ENCODE results near the gene DLGAP1.

DNA sequence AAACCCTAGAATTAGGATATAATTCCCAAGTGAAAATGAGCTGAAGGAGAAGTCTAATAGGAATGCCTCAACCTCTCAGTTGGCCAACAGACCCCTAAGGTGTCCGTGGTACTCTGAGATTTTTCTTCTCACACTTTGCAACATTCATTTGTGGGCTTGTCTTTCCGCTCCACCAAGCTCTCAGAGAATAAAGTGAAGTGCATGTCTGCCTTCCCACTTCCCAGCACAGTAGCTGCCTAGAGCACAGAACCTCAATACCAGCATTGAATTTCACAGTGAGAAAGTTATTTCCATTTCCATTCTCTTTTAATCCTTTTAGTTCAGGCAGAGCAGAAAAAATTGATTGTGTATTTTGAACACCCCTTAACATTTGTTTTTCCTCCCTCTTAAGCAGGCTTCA is 553.3 kb downstream of the DLGAP1 start:
- no peak for TF ChIP-seq SIN3A (IDR thresholded peaks at IDR 0.05; ENCODE audit: low read depth)
- TF ChIP-seq CEBPB (IDR thresholded peaks at IDR 0.05; ENCODE audit: low read depth) = no peak
- TF ChIP-seq ZNF274 (IDR thresholded peaks at IDR 0.05; ENCODE audit: low read depth, low read length) = no peak
- TF ChIP-seq, protein P1, sequence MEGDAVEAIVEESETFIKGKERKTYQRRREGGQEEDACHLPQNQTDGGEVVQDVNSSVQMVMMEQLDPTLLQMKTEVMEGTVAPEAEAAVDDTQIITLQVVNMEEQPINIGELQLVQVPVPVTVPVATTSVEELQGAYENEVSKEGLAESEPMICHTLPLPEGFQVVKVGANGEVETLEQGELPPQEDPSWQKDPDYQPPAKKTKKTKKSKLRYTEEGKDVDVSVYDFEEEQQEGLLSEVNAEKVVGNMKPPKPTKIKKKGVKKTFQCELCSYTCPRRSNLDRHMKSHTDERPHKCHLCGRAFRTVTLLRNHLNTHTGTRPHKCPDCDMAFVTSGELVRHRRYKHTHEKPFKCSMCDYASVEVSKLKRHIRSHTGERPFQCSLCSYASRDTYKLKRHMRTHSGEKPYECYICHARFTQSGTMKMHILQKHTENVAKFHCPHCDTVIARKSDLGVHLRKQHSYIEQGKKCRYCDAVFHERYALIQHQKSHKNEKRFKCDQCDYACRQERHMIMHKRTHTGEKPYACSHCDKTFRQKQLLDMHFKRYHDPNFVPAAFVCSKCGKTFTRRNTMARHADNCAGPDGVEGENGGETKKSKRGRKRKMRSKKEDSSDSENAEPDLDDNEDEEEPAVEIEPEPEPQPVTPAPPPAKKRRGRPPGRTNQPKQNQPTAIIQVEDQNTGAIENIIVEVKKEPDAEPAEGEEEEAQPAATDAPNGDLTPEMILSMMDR (IDR thresholded peaks at IDR 0.05 in 2 of 3, conservative IDR thresholded peaks at IDR 0.05 in 1 of 3; ENCODE audit: borderline replicate concordance in 1 of 3, insufficient read depth in 1 of 3, low read depth in 2 of 3, low read length in 2 of 3) = no peak
- no peak for TF ChIP-seq EZH2phosphoT487 (IDR thresholded peaks at IDR 0.05; ENCODE audit: borderline replicate concordance)
- TF ChIP-seq, protein P2, sequence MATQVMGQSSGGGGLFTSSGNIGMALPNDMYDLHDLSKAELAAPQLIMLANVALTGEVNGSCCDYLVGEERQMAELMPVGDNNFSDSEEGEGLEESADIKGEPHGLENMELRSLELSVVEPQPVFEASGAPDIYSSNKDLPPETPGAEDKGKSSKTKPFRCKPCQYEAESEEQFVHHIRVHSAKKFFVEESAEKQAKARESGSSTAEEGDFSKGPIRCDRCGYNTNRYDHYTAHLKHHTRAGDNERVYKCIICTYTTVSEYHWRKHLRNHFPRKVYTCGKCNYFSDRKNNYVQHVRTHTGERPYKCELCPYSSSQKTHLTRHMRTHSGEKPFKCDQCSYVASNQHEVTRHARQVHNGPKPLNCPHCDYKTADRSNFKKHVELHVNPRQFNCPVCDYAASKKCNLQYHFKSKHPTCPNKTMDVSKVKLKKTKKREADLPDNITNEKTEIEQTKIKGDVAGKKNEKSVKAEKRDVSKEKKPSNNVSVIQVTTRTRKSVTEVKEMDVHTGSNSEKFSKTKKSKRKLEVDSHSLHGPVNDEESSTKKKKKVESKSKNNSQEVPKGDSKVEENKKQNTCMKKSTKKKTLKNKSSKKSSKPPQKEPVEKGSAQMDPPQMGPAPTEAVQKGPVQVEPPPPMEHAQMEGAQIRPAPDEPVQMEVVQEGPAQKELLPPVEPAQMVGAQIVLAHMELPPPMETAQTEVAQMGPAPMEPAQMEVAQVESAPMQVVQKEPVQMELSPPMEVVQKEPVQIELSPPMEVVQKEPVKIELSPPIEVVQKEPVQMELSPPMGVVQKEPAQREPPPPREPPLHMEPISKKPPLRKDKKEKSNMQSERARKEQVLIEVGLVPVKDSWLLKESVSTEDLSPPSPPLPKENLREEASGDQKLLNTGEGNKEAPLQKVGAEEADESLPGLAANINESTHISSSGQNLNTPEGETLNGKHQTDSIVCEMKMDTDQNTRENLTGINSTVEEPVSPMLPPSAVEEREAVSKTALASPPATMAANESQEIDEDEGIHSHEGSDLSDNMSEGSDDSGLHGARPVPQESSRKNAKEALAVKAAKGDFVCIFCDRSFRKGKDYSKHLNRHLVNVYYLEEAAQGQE (IDR thresholded peaks at IDR 0.05; ENCODE audit: low read depth) = no peak
- TF ChIP-seq FOSL1 (IDR thresholded peaks at IDR 0.05; ENCODE audit: low read depth) = no peak
- TF ChIP-seq ZFX (IDR thresholded peaks at IDR 0.05) = no peak
- no peak for TF ChIP-seq POLR2A (IDR thresholded peaks at IDR 0.05; ENCODE audit: borderline replicate concordance, extremely low read depth, insufficient read depth, insufficient read length)
- TF ChIP-seq ZBTB33 (IDR thresholded peaks at IDR 0.05; ENCODE audit: extremely low read depth, insufficient replicate concordance, low read length) = no peak
- no peak for TF ChIP-seq RAD21 (IDR thresholded peaks at IDR 0.05; ENCODE audit: low read depth)
- TF ChIP-seq SP1 (IDR thresholded peaks at IDR 0.05; ENCODE audit: low read depth) = no peak

Data from HCT116 (cell line).